PC-9 (cell line): ENCODE measurements around the gene ABTB2. TPM values are rescaled to one million over a fixed set of nuclear protein-coding genes. Genes with fewer than 3 reads are reported as not detected.

Experiments
- BruUV-seq: library from RNA; stranded (reverse); fragments of 400-500 nt; replicated peaks from 2 replicates; lab custom pipeline; 2021; lab: Mats Ljungman, UMichigan
- CTCF ChIA-PET: fragments of 300-600 bp; sonication (Branson Sonifier 250); formaldehyde crosslinking; loops from one replicate; lab custom pipeline; 2022; ENCODE audit warnings: antibody characterized with exemption; lab: Charles Lee
- POLR2A ChIA-PET: fragments of 300-600 bp; sonication (Branson Sonifier 250); formaldehyde crosslinking; loops from one replicate; lab custom pipeline; 2022; ENCODE audit warnings: antibody characterized with exemption; ENCODE audit not compliant: unreplicated experiment; lab: Charles Lee
- DNase-seq, 2 experiments: peaks; one replicate each; pipeline versions ENCODE4 v3.0.0 to v3.0.0-alpha.2; 2015 to 2022; ENCODE audit warnings: mixed read lengths in 1 of 2
- H2AFZ ChIP-seq: fragments of 200-600 bp; sonication (generic); 2 replicates; pipeline ENCODE4 v1.8.1; 2017; ENCODE audit warnings: antibody characterized with exemption
- H3F3A ChIP-seq: fragments of 200-600 bp; sonication (generic); 2 replicates; pipeline ENCODE4 v1.8.1; 2017; ENCODE audit warnings: antibody characterized with exemption, mild to moderate bottlenecking, low read depth; ENCODE audit not compliant: insufficient read depth
- H3K27ac ChIP-seq: fragments of 200-600 bp; sonication (generic); 2 replicates; pipeline ENCODE4 v1.6.1; 2016; ENCODE audit warnings: mixed run types
- H3K27me3 ChIP-seq: fragments of 200-600 bp; sonication (generic); 2 replicates; pipeline ENCODE4 v1.6.1; 2016; ENCODE audit warnings: low read depth, mixed run types; ENCODE audit not compliant: insufficient read depth
- H3K36me3 ChIP-seq: fragments of 200-600 bp; sonication (generic); 2 replicates; pipeline ENCODE4 v1.6.1; 2016; ENCODE audit warnings: low read depth, mixed run types
- H3K4me1 ChIP-seq: fragments of 200-600 bp; sonication (generic); replicated peaks from 2 replicates; pipeline ENCODE4 v1.6.1; 2016; ENCODE audit warnings: mixed run types; ENCODE audit not compliant: insufficient read depth
- H3K4me2 ChIP-seq: fragments of 200-600 bp; sonication (generic); 2 replicates; pipeline ENCODE4 v1.6.1; 2017; ENCODE audit warnings: mixed run types
- H3K4me3 ChIP-seq: fragments of 200-600 bp; sonication (generic); 2 replicates; pipeline ENCODE4 v1.6.1; 2016; ENCODE audit warnings: mixed run types
- H3K79me2 ChIP-seq: fragments of 200-600 bp; sonication (generic); 2 replicates; pipeline ENCODE4 v1.6.1; 2017; ENCODE audit warnings: low read depth, mixed run types
- H3K9me2 ChIP-seq: fragments of 200-600 bp; sonication (generic); 2 replicates; pipeline ENCODE4 v1.8.1; 2017; ENCODE audit warnings: mild to moderate bottlenecking; ENCODE audit not compliant: insufficient read depth
- H3K9me3 ChIP-seq: fragments of 200-600 bp; sonication (generic); 2 replicates; pipeline ENCODE4 v1.8.1; 2016; ENCODE audit warnings: low read depth; ENCODE audit not compliant: insufficient read depth
- H4K20me1 ChIP-seq: fragments of 200-600 bp; sonication (generic); 2 replicates; pipeline ENCODE4 v1.8.1; 2017; ENCODE audit not compliant: insufficient read depth
- EZH2 ChIP-seq: fragments of 200-600 bp; sonication (generic); IDR thresholded peaks from 2 replicates; pipeline ENCODE4 v1.8.0; 2017; ENCODE audit warnings: antibody characterized with exemption, low read depth
- intact Hi-C: fragments of 100-400 bp; cut with micrococcal nuclease; formaldehyde crosslinking; loops from one replicate; pipeline ENCODE4 v1.10.0; 2022; ENCODE audit not compliant: unreplicated experiment
- total RNA-seq: library from RNA; stranded (reverse); gene quantifications from 2 replicates; pipeline ENCODE4 v1.2.3, GENCODE V29; 2021
- TF ChIP-seq, protein P1 (sequence below): fragments of 200-600 bp; sonication (generic); conservative IDR thresholded peaks from 2 replicates; pipeline ENCODE4 v1.6.1; 2017; ENCODE audit warnings: mixed run types, antibody characterized with exemption, mild to moderate bottlenecking, moderate library complexity

The ABTB2 gene
- total RNA-seq, 1 experiment from 2014 or later, result 12.9 TPM

DNA sequence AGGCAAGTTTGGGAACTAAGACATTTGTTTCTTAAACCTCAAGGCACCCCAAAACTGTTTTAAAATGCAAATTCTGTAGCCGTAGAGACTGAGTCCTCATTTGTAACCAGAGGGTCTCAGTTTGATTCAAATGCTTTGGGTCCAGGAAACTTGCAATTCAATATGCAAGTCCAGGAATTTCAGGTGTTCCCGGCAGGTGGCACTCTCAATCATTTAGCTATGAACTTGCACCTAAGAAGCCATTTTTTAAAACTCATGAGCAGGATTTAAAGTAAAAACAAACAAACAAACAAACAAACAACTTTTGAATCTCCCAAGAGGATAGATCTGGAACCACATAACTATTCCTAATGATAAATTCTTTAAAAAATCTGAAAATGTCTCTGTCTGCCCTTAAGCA lies 8.7 kb upstream of the ABTB2 start:
- Histone ChIP-seq H3K4me1 (peaks cover 15% of the 10 kb centered on the region), H3K9me3 (no peaks in the 10 kb centered on the region; the same call in 1 of the 2 replicates), H3K4me2 (no peak overlapping the region), H4K20me1 (no peaks in the 10 kb centered on the region), H3K79me2 (no peaks in the 10 kb centered on the region), H3K9me2 (no peaks in the 10 kb centered on the region), H3K36me3 (no peaks in the 10 kb centered on the region), H3K27me3 (no peaks in the 10 kb centered on the region), H3K4me3 (no peak overlapping the region), H3K27ac (no peak overlapping the region), H3F3A (peaks cover 19% of the 10 kb centered on the region; the same call in 1 of the 2 replicates), H2AFZ (no peak overlapping the region)
- no peak for TF ChIP-seq EZH2
- TF ChIP-seq, protein P1, sequence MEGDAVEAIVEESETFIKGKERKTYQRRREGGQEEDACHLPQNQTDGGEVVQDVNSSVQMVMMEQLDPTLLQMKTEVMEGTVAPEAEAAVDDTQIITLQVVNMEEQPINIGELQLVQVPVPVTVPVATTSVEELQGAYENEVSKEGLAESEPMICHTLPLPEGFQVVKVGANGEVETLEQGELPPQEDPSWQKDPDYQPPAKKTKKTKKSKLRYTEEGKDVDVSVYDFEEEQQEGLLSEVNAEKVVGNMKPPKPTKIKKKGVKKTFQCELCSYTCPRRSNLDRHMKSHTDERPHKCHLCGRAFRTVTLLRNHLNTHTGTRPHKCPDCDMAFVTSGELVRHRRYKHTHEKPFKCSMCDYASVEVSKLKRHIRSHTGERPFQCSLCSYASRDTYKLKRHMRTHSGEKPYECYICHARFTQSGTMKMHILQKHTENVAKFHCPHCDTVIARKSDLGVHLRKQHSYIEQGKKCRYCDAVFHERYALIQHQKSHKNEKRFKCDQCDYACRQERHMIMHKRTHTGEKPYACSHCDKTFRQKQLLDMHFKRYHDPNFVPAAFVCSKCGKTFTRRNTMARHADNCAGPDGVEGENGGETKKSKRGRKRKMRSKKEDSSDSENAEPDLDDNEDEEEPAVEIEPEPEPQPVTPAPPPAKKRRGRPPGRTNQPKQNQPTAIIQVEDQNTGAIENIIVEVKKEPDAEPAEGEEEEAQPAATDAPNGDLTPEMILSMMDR, result peak; percentile 71
- intact Hi-C loops, result loop anchor here (1.0 to 5.0 kb wide), 3 partner anchors 102 to 526 kb away; no protein-coding TSS in a partner anchor
- no TSS peak for BruUV-seq
- POLR2A ChIA-PET, result no interaction called here
- CTCF ChIA-PET, result interaction anchor here (0.6 to 2.0 kb wide), 4 partner anchors 72 to 217 kb away, joined by 3 to 18 read pairs (median 7); partner anchors contain the start of gene CAT
- peak in 1 of 2 experiments; percentile 31 for DNase-seq

DNA sequence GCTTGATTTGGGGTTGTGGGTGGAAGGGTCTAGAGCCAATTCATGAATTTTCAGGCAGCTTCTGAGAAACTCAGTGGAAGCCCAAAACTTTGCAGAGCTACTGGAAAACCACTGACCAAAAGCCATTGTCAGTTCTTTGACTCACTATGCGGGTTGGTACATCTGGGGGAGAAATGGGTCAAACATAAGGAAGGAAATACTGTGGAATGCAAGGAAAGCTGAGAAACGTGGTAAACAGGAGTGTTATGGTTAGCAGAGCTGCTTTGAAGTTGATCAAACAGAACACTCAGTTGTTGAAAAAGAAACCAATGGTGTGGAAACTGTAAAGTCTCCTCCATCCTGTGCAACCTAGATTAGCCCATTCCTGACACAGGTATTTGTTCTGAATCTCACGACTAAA lies 6.3 kb upstream of the ABTB2 start:
- Histone ChIP-seq H3K9me3 (no peaks in the 10 kb centered on the region; the same call in 1 of the 2 replicates), H3K27me3 (no peaks in the 10 kb centered on the region), H3K27ac (no peak overlapping the region), H3K4me3 (no peak overlapping the region), H3K36me3 (no peaks in the 10 kb centered on the region), H3K4me2 (0 out of 2 replicates have a peak overlapping the region, but pooled peaks have one; percentile 2), H3F3A (peaks cover 11% of the 10 kb centered on the region; the same call in 1 of the 2 replicates), H3K4me1 (peaks cover 15% of the 10 kb centered on the region), H4K20me1 (no peaks in the 10 kb centered on the region), H3K9me2 (no peaks in the 10 kb centered on the region), H2AFZ (no peak overlapping the region), H3K79me2 (no peaks in the 10 kb centered on the region)
- POLR2A ChIA-PET, result interaction anchor here (0.6 kb wide), 2 partner anchors 17 to 579 kb away, joined by 4 to 8 read pairs; no protein-coding TSS in a partner anchor
- no TSS peak for BruUV-seq
- CTCF ChIA-PET, result interaction anchor here (0.7 to 1.3 kb wide), 5 partner anchors 104 to 555 kb away, joined by 3 to 23 read pairs (median 3); no protein-coding TSS in a partner anchor
- peak in 1 of 2 experiments; percentile 47 for DNase-seq
- TF ChIP-seq, protein P1, result no peak
- intact Hi-C loops, result no loop called here

DNA sequence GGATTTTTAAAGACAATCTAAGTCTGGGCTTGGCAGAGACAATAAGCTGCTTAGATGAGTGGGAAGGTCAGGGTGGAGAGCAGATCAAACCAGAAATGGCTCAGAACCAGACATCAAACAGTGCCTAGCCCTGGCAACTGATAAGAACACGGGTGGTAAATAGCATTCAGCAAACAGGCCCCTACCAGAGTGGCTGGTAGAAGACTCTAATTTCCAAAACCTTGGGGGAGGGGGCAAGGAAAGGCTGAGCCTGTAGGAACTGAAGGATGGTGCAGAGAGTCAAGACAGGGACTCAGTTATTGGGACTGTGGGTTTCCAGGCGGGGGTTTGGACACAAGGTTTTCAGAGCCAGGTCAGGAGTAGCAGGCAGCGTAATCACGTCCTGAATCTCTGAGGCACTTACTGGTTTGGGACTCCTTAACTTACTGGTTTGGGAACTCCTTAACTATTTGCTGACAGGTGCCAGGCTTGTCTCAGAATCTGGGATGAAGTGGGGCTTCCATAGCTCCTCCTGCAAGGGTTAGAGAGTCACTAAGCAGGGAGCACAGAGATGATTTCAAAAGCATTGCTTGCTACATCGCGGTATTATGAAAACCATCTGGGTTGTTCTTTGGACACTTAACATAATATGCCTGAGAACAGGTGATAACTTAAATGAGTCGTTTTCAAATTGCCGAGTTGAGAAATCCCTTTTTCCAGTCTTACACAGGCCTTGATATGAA lies 5.7 kb upstream of the ABTB2 start:
- Histone ChIP-seq H3K27ac (no peak overlapping the region), H4K20me1 (no peaks in the 10 kb centered on the region), H3K27me3 (no peaks in the 10 kb centered on the region), H3K9me2 (no peaks in the 10 kb centered on the region), H3K4me3 (no peak overlapping the region), H3K36me3 (no peaks in the 10 kb centered on the region), H3K4me2 (no peak overlapping the region), H3K79me2 (no peaks in the 10 kb centered on the region), H3K9me3 (no peaks in the 10 kb centered on the region; the same call in 1 of the 2 replicates), H3K4me1 (peaks cover 15% of the 10 kb centered on the region), H3F3A (peaks cover 14% of the 10 kb centered on the region; the same call in 1 of the 2 replicates), H2AFZ (no peak overlapping the region)
- intact Hi-C loops, result no loop called here
- DNase-seq, result no peak
- TF ChIP-seq EZH2, result no peak
- TF ChIP-seq, protein P1, result no peak
- POLR2A ChIA-PET, result interaction anchor here (0.6 kb wide), 1 partner anchor 579 kb away, joined by 4 read pairs; no protein-coding TSS in a partner anchor
- CTCF ChIA-PET, result interaction anchor here (0.6 to 1.1 kb wide), 6 partner anchors 127 to 556 kb away, joined by 3 to 10 read pairs (median 4); no protein-coding TSS in a partner anchor
- no TSS peak for BruUV-seq
